Urinary bladder (tissue), 4 donors: ENCODE measurements around the gene DBI. TPM values are rescaled to one million over a fixed set of nuclear protein-coding genes. Genes with fewer than 3 reads are reported as not detected.

Experiments
- DNase-seq: peaks from one replicate; pipeline ENCODE4 v3.0.0-alpha.2; 2015; ENCODE audit errors: extremely low spot score
- H3K27ac ChIP-seq: one replicate; pipeline ENCODE4 v1.5.1; 2013; ENCODE audit warnings: low read depth, mild to moderate bottlenecking, moderate library complexity
- H3K36me3 ChIP-seq: one replicate; pipeline ENCODE4 v1.6.1; 2013; ENCODE audit warnings: mild to moderate bottlenecking, moderate library complexity; ENCODE audit not compliant: insufficient read depth
- H3K4me1 ChIP-seq: one replicate; pipeline ENCODE4 v1.6.1; 2013; ENCODE audit warnings: mild to moderate bottlenecking, moderate library complexity; ENCODE audit not compliant: insufficient read depth
- H3K4me3 ChIP-seq: one replicate; pipeline ENCODE4 v1.5.1; 2013; ENCODE audit warnings: low read depth, low read length
- WGBS: extraction: QIAGEN DNeasy Blood & Tissue Kit; methylation state at CpG from one replicate; pipeline ENCODE4 v1.1.7; 2013; 5-methylcytosine and 5-hydroxymethylcytosine counted together
- polyA plus RNA-seq: library from polyadenylated mRNA; stranded (reverse); fragments of 200-250 nt; gene quantifications from one replicate; pipeline ENCODE4 v1.2.3, GENCODE V29; 2013
- total RNA-seq: library from RNA; depleted of rRNA; stranded (reverse); fragments of >200 nt; gene quantifications from one replicate; pipeline ENCODE4 v1.2.3, GENCODE V29; 2014
- donor health status: healthy with polysubstance abuse.
- donor health status: healthy.

DBI gene
- total and polyA plus RNA-seq, 2 donors, result 65.6 to 203 TPM

DNA sequence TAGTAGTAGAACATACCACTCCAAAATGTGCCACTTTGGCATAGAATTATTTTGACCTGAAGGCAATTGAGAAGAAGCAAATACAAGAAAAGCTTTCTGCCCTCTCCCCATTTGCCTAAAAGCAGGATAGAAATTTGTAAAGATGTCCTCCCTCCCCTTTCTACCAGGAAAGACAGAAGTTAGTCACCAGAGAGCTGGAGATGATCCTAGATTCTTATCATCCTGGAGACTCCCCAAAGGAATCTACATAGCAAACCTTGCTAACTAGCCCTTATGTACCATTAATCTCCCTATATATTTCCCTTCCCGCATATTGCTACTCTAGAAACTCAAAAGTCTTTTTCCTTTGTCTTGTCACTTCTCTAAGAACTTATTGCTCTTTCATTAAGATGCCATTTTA is 52.3 kb downstream of the DBI start:
- H3K27ac ChIP-seq, result no peak overlapping the region
- H3K36me3 ChIP-seq, result no peaks in the 10 kb centered on the region
- H3K4me3 ChIP-seq, result no peak overlapping the region
- H3K4me1 ChIP-seq, result no peaks in the 10 kb centered on the region
- DNase-seq, result no peak
- 79% methylated on average over 1 of the region's 1 CpG for WGBS

DNA sequence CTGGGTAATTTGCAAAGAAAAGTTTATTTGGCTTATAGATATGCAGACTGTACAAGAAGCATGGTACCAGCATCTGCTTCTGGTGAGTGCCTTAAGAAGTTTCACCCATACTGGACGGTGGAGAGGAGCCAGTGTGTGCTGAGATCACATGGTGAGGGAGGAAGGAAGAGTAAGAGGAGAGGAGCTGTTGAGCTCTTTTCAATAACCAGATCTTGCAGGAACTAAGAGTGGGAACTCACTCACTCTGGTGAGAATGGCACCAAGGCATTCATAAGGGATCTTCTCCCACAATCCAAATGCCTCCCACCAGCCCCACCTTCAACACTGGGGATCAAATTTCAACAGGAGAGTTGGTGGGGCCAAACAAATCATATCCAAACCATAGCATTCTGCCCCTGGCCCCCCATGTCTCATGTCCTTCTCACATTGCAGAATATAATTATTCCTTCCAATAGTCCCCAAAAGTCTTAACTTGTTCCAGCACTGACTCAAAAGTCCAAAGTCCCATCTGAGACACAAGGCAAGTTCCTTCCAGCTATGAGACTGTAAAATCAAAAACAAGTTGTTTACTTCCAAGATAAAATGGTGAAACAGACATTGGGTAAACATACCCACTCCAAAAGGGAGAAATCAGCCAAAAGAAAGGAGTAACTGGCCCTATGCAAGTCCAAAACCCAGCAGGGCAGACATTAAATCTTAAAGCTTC is 53.2 kb downstream of the DBI start:
- no peak for DNase-seq
- no peaks in the 10 kb centered on the region for H3K4me1 ChIP-seq
- no peaks in the 10 kb centered on the region for H3K36me3 ChIP-seq
- WGBS, result 71% methylated on average over 1 of the region's 1 CpG
- no peak overlapping the region for H3K27ac ChIP-seq
- no peak overlapping the region for H3K4me3 ChIP-seq

DNA sequence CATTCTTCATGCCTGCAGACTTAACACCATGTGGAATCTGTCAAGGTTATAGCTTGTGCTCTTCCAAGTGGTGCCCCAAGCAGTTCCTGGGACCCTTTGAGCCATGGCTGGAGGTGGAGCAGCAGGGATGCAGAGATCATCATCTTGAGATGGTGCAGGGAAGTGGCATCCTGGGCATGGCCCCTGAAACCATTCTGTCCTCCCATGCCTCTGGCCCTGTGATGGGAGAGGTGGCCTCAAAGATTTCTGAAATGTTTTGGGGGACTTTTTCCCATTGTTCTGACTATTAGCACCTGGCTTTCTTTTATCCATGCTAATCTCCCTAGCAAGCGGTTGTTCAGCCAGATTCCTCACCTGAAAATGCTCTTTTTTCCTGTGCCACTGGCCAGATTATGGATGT is 54.5 kb downstream of the DBI start:
- Histone ChIP-seq H3K4me1 (no peaks in the 10 kb centered on the region), H3K36me3 (no peaks in the 10 kb centered on the region), H3K4me3 (no peak overlapping the region), H3K27ac (no peak overlapping the region)
- no peak for DNase-seq
- 96% methylated on average over 1 of the region's 1 CpG for WGBS

DNA sequence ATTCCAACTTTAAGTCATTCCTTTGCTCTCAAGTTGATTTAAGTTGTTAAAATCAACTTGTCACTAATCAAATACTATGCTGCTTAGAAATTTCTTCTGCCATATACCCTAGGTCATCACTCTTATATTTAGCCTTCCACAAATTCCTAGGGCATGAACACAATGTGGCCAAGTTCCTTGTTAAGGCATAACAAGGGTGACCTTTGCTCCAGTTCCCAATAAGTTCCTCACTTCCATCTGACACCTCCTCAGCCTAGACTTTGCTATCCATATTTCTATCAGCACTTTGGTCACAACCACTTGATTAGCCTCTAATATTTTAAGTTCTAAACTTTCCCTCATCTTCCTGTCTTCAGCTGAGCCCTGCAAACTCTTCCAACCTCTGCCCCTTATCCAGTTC is 55.0 kb downstream of the DBI start:
- no peak for DNase-seq
- H3K4me3 ChIP-seq, result no peak overlapping the region
- no peak overlapping the region for H3K27ac ChIP-seq
- H3K36me3 ChIP-seq, result no peaks in the 10 kb centered on the region
- no peaks in the 10 kb centered on the region for H3K4me1 ChIP-seq

Other genes starting within 250 kb of the DBI start
- not detected for gene C1QL2, start 208.2 kb upstream of the DBI start, total RNA-seq
- gene C1QL2, start 208.2 kb upstream of the DBI start, polyA plus RNA-seq, result 0.04 TPM
- 1.1 TPM for gene STEAP3, start 143.1 kb upstream of the DBI start, total RNA-seq
- 10.6 TPM for gene STEAP3, start 143.1 kb upstream of the DBI start, polyA plus RNA-seq
- gene C2orf76, start 143 bp upstream of the DBI start, total RNA-seq, result 25.3 TPM
- 20.2 TPM for gene C2orf76, start 143 bp upstream of the DBI start, polyA plus RNA-seq
- 1.1 TPM for gene TMEM37, start 64.9 kb downstream of the DBI start, total RNA-seq
- gene TMEM37, start 64.9 kb downstream of the DBI start, polyA plus RNA-seq, result 7.8 TPM
- gene SCTR, start 157.5 kb downstream of the DBI start, total RNA-seq, result not detected
- gene SCTR, start 157.5 kb downstream of the DBI start, polyA plus RNA-seq, result not detected
- gene CFAP221, start 177.5 kb downstream of the DBI start, total RNA-seq, result 0.95 TPM
- gene CFAP221, start 177.5 kb downstream of the DBI start, polyA plus RNA-seq, result 0.09 TPM